IMR-90 (cell line): ENCODE results near the gene UBD. TPM values are rescaled to one million over a fixed set of nuclear protein-coding genes. Genes with fewer than 3 reads are reported as not detected.

Experiments used
- ATAC-seq: fragments of 200-7000 bp; cut with Tn5 transposase; 2 replicates; pipeline ENCODE4 v1.9.1; 2020; ENCODE audit warnings: low read depth, mild to moderate bottlenecking, moderate library complexity
- BruUV-seq: library from RNA; stranded (reverse); fragments of 400-500 nt; replicated peaks from 2 replicates; lab custom pipeline; 2021; lab: Mats Ljungman, UMichigan
- CTCF ChIA-PET: fragments of 300-600 bp; formaldehyde crosslinking; extraction: SDS; loops from one replicate; lab custom pipeline; 2021; ENCODE audit warnings: antibody characterized with exemption; lab: Yijun Ruan, JAX
- POLR2A ChIA-PET: fragments of 300-600 bp; sonication (Branson Sonifier 250); formaldehyde crosslinking; loops from one replicate; lab custom pipeline; 2022; ENCODE audit warnings: antibody characterized with exemption; ENCODE audit not compliant: unreplicated experiment; lab: Charles Lee
- DNase-seq: peaks from one replicate; pipeline ENCODE4 v3.0.0; 2013
- H2AFZ ChIP-seq: replicated peaks from 2 replicates; pipeline ENCODE3; 2013; ENCODE audit warnings: low read length, mild to moderate bottlenecking; ENCODE audit not compliant: poor library complexity
- H2AK5ac ChIP-seq: 2 replicates; pipeline ENCODE4 v1.6.1; 2013; ENCODE audit warnings: low read depth, low read length, inconsistent platforms
- H2AK9ac ChIP-seq: replicated peaks from 2 replicates; pipeline ENCODE3; 2013; ENCODE audit warnings: mild to moderate bottlenecking, low read depth, low read length, moderate library complexity; ENCODE audit not compliant: poor library complexity
- H2BK120ac ChIP-seq: 2 replicates; pipeline ENCODE4 v1.6.1; 2013; ENCODE audit warnings: low read depth, low read length, inconsistent platforms
- H2BK15ac ChIP-seq: 3 replicates; pipeline ENCODE4 v1.6.1; 2013; ENCODE audit warnings: low read depth, low read length, inconsistent platforms
- H2BK20ac ChIP-seq: 2 replicates; pipeline ENCODE4 v1.6.1; 2013; ENCODE audit warnings: low read depth, mild to moderate bottlenecking, inconsistent platforms, low read length, moderate library complexity
- H2BK5ac ChIP-seq: 2 replicates; pipeline ENCODE4 v1.6.1; 2013; ENCODE audit warnings: mild to moderate bottlenecking, low read depth, low read length, inconsistent platforms; ENCODE audit not compliant: poor library complexity, severe bottlenecking
- H3K14ac ChIP-seq: replicated peaks from 2 replicates; pipeline ENCODE4 v1.6.1; 2013; ENCODE audit warnings: low read depth, low read length, inconsistent platforms
- H3K18ac ChIP-seq: 2 replicates; pipeline ENCODE4 v1.6.1; 2013; ENCODE audit warnings: low read depth, low read length, control low read depth
- H3K23ac ChIP-seq: 2 replicates; pipeline ENCODE4 v1.6.1; 2013; ENCODE audit warnings: low read depth, low read length, inconsistent platforms
- H3K27ac ChIP-seq: 2 replicates; pipeline ENCODE4 v1.5.1; 2013; ENCODE audit warnings: mild to moderate bottlenecking, control low read depth, low read length; ENCODE audit not compliant: insufficient read depth
- H3K27me3 ChIP-seq: 2 replicates; pipeline ENCODE4 v1.6.1; 2013; ENCODE audit warnings: low read length; ENCODE audit not compliant: control insufficient read depth, insufficient read depth
- H3K36me3 ChIP-seq: 2 replicates; pipeline ENCODE4 v1.6.1; 2013; ENCODE audit warnings: low read length, mixed read lengths; ENCODE audit not compliant: control insufficient read depth, insufficient read depth
- H3K4ac ChIP-seq: 2 replicates; pipeline ENCODE4 v1.6.1; 2013; ENCODE audit warnings: low read depth, low read length, inconsistent platforms
- H3K4me1 ChIP-seq: 2 replicates; pipeline ENCODE4 v1.6.1; 2013; ENCODE audit warnings: low read length, mixed read lengths; ENCODE audit not compliant: control insufficient read depth, insufficient read depth
- H3K4me2 ChIP-seq: 2 replicates; pipeline ENCODE4 v1.6.1; 2013; ENCODE audit warnings: low read depth, mild to moderate bottlenecking, control low read depth, low read length, moderate library complexity
- H3K4me3 ChIP-seq: 2 replicates; pipeline ENCODE4 v1.5.1; 2013; ENCODE audit warnings: low read depth, mild to moderate bottlenecking, control low read depth, low read length, moderate library complexity; ENCODE audit not compliant: insufficient read depth
- H3K56ac ChIP-seq: 2 replicates; pipeline ENCODE4 v1.6.1; 2013; ENCODE audit warnings: low read length, inconsistent platforms; ENCODE audit not compliant: insufficient read depth; ENCODE audit errors: extremely low read depth
- H3K79me1 ChIP-seq, 2 experiments: 2 replicates each; pipeline ENCODE4 v1.6.1; 2013; ENCODE audit warnings: low read length in 2 of 2, inconsistent platforms in 1 of 2, low read depth in 1 of 2
- H3K9ac ChIP-seq: 2 replicates; pipeline ENCODE4 v1.6.1; 2013; ENCODE audit warnings: low read depth, low read length, control low read depth
- H3K9me1 ChIP-seq: 2 replicates; pipeline ENCODE4 v1.6.1; 2013; ENCODE audit warnings: low read length, inconsistent platforms; ENCODE audit not compliant: insufficient read depth
- H3K9me3 ChIP-seq: 2 replicates; pipeline ENCODE4 v1.6.1; 2013; ENCODE audit warnings: low read length; ENCODE audit not compliant: control insufficient read depth, insufficient read depth
- H4K20me1 ChIP-seq: 2 replicates; pipeline ENCODE4 v1.6.1; 2013; ENCODE audit warnings: low read length, inconsistent platforms; ENCODE audit not compliant: insufficient read depth
- H4K5ac ChIP-seq: 2 replicates; pipeline ENCODE4 v1.6.1; 2013; ENCODE audit warnings: mild to moderate bottlenecking, low read depth, low read length, control low read depth
- H4K8ac ChIP-seq, 2 experiments: 2 replicates each; pipeline ENCODE4 v1.6.1; 2013; ENCODE audit warnings: low read depth in 2 of 2, low read length in 2 of 2, control low read depth in 1 of 2, inconsistent platforms in 1 of 2
- H4K91ac ChIP-seq: 2 replicates; pipeline ENCODE4 v1.6.1; 2013; ENCODE audit warnings: low read depth, low read length, inconsistent platforms; ENCODE audit not compliant: insufficient read depth
- BHLHE40 ChIP-seq: fragments of 150-350 bp; IDR thresholded peaks from 2 replicates; pipeline ENCODE4 v1.6.1; 2016; ENCODE audit warnings: mild to moderate bottlenecking, low read depth, low read length
- CHD1 ChIP-seq: IDR thresholded peaks from 2 replicates; pipeline ENCODE4 v1.6.1; 2012; ENCODE audit warnings: low read depth, low read length, improper control_type of control experiment
- CTCF ChIP-seq: conservative IDR thresholded peaks from 2 replicates; pipeline ENCODE4 v1.5.1; 2012; ENCODE audit warnings: mild to moderate bottlenecking, low read depth, low read length, improper control_type of control experiment
- ELK1 ChIP-seq: fragments of 150-350 bp; IDR thresholded peaks from 2 replicates; pipeline ENCODE4 v1.6.1; 2016; ENCODE audit warnings: low read depth, mild to moderate bottlenecking, low read length, moderate library complexity, borderline replicate concordance
- FOS ChIP-seq: fragments of 150-350 bp; IDR thresholded peaks from 2 replicates; pipeline ENCODE4 v1.6.1; 2016; ENCODE audit warnings: low read depth, low read length
- NFE2L2 ChIP-seq: fragments of 150-350 bp; IDR thresholded peaks from 2 replicates; pipeline ENCODE4 v1.6.1; 2016; ENCODE audit warnings: low read depth, mild to moderate bottlenecking, low read length
- RCOR1 ChIP-seq: IDR thresholded peaks from 2 replicates; pipeline ENCODE4 v1.6.1; 2012; ENCODE audit warnings: mild to moderate bottlenecking, low read length, improper control_type of control experiment; ENCODE audit not compliant: insufficient replicate concordance
- USF2 ChIP-seq: fragments of 150-350 bp; IDR thresholded peaks from 2 replicates; pipeline ENCODE4 v1.6.1; 2017; ENCODE audit warnings: mild to moderate bottlenecking, antibody characterized with exemption, low read length, low read depth
- WGBS, 2 experiments: methylation state at CpG; one replicate each; pipeline versions ENCODE4 v1.1.5 to v1.1.7; 2013; ENCODE audit warnings: missing lambda C conversion rate in 2 of 2; ENCODE audit not compliant: insufficient read length in 1 of 2; ENCODE audit errors: extremely low coverage in 2 of 2; 5-methylcytosine and 5-hydroxymethylcytosine counted together
- dilution Hi-C: fragments of 300-500 bp; cut with HindIII; formaldehyde crosslinking; loops from one replicate; pipeline ENCODE4 v1.14.3; 2018; ENCODE audit warnings: low sequenced_read_pairs; ENCODE audit not compliant: unreplicated experiment
- in situ Hi-C: fragments of 300-500 bp; cut with MboI; formaldehyde crosslinking; loops from 3 replicates; pipeline ENCODE4 v1.14.3; 2019; ENCODE audit warnings: low sequenced_read_pairs, inconsistent platforms, mixed read lengths
- intact Hi-C: fragments of 100-400 bp; cut with micrococcal nuclease; formaldehyde crosslinking; loops from 2 replicates; pipeline ENCODE4 v1.10.0; 2022
- polyA plus RNA-seq, 3 experiments: library from polyadenylated mRNA; depleted of rRNA; stranded (reverse); fragments of >200 nt; gene quantifications; 2 replicates each; pipeline ENCODE4 v1.2.3, GENCODE V29; 2012; ENCODE audit warnings: low replicate concordance in 1 of 3
- total RNA-seq: library from RNA; depleted of rRNA; stranded (reverse); fragments of >200 nt; gene quantifications from 2 replicates; pipeline ENCODE4 v1.2.3, GENCODE V29; 2012

Gene UBD
- total and polyA plus RNA-seq, 2 of the 4 experiments (the other 2 are of a cell fraction) = not detected

DNA sequence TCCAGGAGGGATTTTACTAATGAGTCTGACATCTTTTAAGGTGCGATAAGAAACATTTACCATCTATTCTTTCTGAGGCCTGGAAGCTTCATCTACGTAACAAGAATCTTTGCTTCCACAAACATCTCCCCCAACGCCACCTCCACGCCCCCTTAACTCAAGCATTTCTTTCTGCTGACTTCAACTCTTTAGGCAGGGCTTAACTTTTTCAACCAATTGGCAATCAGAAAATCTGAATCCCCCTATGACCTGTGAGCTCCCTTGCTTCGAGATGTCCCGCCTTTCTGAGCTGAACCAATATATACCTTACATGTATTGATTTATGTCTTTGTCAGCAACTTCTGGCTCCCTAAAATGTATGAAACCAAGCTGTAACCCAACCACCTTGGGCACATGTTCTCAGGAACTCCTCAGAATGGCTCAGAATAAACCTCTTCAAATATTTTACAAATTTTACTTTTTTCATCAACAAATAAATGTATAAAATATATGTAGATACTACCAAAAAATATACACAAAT is 36.9 kb upstream of the UBD start:
- DNase-seq = no peak
- dilution Hi-C loops (no loop called here), in situ Hi-C loops (loop anchor here (10.0 kb wide), 1 partner anchor 912 kb away; no protein-coding TSS in a partner anchor), intact Hi-C loops (no loop called here)
- H3K9me3 ChIP-seq = no peaks in the 10 kb centered on the region
- TF ChIP-seq RCOR1 (no peak), BHLHE40 (no peak), FOS (no peak), USF2 (no peak), CHD1 (no peak), ELK1 (no peak), NFE2L2 (no peak), CTCF (no peak)
- peaks cover 6% of the 10 kb centered on the region for H3K36me3 ChIP-seq
- WGBS, 2 experiments = no CpG with 5 or more reads among the region's 6 CpGs
- no peak overlapping the region for H3K27ac ChIP-seq
- no peak for ATAC-seq
- no peak overlapping the region for H3K4me2 ChIP-seq
- H3K18ac ChIP-seq = no peak overlapping the region
- no peaks in the 10 kb centered on the region for H3K79me1 ChIP-seq
- no peak overlapping the region for H4K91ac ChIP-seq
- no peak overlapping the region for H3K9ac ChIP-seq
- H3K4ac ChIP-seq = no peak overlapping the region
- no peak overlapping the region for H2BK120ac ChIP-seq
- H3K56ac ChIP-seq = no peak overlapping the region
- no peak overlapping the region for H3K4me3 ChIP-seq
- H3K9me1 ChIP-seq = no peaks in the 10 kb centered on the region; the same call in 1 of the 2 replicates
- no peaks in the 10 kb centered on the region for H4K20me1 ChIP-seq
- H2AK9ac ChIP-seq = no peak overlapping the region
- H3K23ac ChIP-seq = no peak overlapping the region
- ChIA-PET POLR2A (no interaction called here), CTCF (no interaction called here)
- H4K8ac ChIP-seq = no peak overlapping the region
- H3K4me1 ChIP-seq = no peaks in the 10 kb centered on the region
- no peak overlapping the region for H2AK5ac ChIP-seq
- no TSS peak for BruUV-seq
- H2AFZ ChIP-seq = no peak overlapping the region
- no peak overlapping the region for H2BK15ac ChIP-seq
- no peak overlapping the region for H4K5ac ChIP-seq
- H2BK5ac ChIP-seq = no peak overlapping the region
- H3K27me3 ChIP-seq = no peaks in the 10 kb centered on the region
- H2BK20ac ChIP-seq = no peak overlapping the region
- H3K14ac ChIP-seq = no peak overlapping the region
